Measurements from ENCODE around the gene TRIM32.

- TF ChIP-seq CTCF (IDR thresholded peaks at IDR 0.05; ENCODE audit: insufficient read depth, low read depth, low read length): no peak
- TF ChIP-seq EZH2 (IDR thresholded peaks at IDR 0.05; ENCODE audit: insufficient read depth, low read length): no peak
Measured at GRCh38 chr9:116715751-116716150, 28.6 kb downstream of the TRIM32 start.

Measured in astrocyte (in vitro differentiated cells and primary cell).